NCI-H2029 (cell line): ENCODE measurements around the gene HUWE1.
"Not testable (repeated sequence)": the region's sequence is repeated elsewhere in the genome, so short reads cannot be mapped to it uniquely, and the experiment has no call there.

Experiments
- DNase-seq: peaks from one replicate; lab custom pipeline; 2025; lab: John Stamatoyannopoulos, UW

HUWE1 gene

GRCh38 chrX:53686151-53686885, at the start of gene HUWE1:
HUWE1 (minus strand) TSS chrX:53686719; CDS start chrX:53654107, 32,612 bp downstream.
- peak; percentile 30 for DNase-seq

- DNase-seq, result no peak
Observed at GRCh38 chrX:53732797-53733196, 46.3 kb upstream of the HUWE1 start.

- DNase-seq, result no peak
Observed at GRCh38 chrX:53729751-53730150, 43.2 kb upstream of the HUWE1 start.

GRCh38 chrX:53728506-53728905, 42.0 kb upstream of the HUWE1 start:
- DNase-seq, result no peak

DNA sequence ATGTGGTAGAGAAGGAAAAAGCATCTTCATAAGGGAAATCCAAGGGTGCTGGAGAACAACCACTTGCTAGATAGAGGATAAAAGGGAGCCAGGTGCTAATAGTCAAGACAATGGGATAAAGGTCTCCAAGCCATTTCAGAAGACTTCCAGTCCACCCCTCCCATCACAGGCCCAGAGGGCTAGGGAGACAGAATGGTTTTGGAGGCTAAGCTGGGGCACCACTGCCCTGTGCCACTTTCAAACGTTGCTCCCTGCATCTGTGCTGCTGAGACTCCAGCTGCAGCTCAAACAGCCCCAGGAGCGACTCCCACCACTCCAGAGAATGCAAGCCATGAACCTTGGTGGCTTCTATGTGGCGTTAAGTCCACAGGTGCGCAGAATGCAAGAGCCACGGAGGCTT, 38.4 kb upstream of the HUWE1 start:
- DNase-seq, result no peak

GRCh38 chrX:53723381-53723780, 36.9 kb upstream of the HUWE1 start:
- DNase-seq, result no peak

GRCh38 chrX:53721610-53722009, 35.1 kb upstream of the HUWE1 start:
- DNase-seq, result not testable (repeated sequence)

- DNase-seq, result not testable (repeated sequence)
Observed at GRCh38 chrX:53719666-53720065, 33.1 kb upstream of the HUWE1 start.

- no peak for DNase-seq
Observed at GRCh38 chrX:53718073-53718472, 31.6 kb upstream of the HUWE1 start.

DNA sequence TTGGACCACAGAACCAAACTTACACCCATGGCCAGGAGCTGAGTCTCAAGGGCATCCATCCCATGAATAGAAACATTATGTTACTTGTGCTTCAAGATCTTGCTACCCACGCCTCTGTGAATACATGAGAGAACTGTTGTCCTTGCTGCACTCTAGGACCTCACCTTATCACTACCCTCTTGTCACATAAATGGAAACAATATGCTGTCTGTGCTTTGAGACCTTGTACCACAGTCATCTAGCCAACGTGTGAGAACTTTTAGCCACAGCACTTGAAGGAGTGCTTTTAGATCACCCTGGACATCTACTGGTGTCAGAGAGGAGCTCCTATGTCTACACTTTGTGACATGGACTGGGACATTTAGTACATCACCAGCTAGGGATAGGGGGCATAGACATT, 30.7 kb upstream of the HUWE1 start:
- no peak for DNase-seq

- DNase-seq, result no peak
Observed at GRCh38 chrX:53716328-53717088, 30.0 kb upstream of the HUWE1 start.

- DNase-seq, result no peak
Observed at GRCh38 chrX:53715346-53715924, 28.9 kb upstream of the HUWE1 start.

DNA sequence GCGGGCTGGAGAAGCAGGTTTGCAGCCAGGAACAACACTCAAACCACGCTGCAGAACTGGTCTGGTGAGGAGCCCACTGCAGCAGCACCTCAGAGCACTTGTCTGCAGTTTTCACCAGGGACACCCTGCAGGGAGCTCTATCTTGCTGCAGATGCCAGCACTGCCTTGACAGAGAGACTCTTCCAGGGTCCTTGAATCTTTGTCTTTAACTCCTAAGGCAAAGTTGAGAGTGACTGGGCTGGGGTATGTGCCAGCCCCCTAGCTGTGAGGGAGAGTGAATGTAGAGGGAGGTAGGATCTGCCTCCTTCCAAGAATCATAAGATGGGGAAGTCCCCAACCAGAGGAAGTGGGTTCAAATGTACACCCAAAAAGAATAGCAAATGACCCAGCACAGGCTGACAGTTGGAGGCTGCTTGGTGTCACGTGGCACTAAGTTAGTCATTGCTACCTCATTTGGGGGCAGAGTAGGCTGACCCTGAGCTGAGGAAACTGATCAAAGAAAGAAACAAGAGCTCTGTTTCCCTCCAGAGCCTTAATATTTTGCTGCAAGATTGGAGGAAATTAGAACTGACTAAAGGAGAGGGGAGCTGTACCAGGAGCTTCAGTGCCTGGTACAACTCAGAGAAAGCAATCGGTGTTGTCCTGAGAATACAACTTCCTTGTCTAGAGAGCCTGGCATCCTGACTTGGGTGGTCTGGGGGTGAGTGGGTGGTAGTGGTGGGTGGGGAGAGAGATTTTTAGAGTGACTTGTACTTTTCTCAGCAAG, 28.2 kb upstream of the HUWE1 start:
- DNase-seq, result peak; percentile 21

DNA sequence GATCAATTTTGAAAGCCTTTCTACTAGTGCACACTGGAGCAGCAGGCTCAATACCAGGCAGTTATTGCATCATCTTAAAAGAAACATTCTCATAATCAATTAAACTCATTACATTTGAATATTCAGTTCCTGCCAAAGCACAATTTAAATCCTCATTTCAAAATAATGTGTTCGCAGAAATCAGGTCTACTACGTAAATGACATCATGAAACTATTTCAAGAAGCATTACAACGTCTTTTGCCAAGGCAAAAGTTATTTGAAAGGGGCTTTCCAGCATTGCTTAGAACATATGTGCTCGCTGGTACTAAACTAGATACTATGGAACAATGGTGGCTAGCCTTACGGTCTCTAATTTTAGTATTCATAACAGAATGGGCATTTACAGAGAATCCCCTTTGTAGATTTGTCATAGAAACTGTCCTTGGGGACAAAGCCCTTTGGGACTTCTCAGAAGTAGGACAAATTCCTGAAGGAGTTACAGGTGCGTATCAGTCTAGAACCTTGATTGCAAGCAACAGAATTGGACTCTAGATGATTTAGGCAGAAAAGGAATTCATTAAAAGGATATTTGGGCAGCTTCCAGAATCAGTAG, 27.6 kb upstream of the HUWE1 start:
- no peak for DNase-seq

DNA sequence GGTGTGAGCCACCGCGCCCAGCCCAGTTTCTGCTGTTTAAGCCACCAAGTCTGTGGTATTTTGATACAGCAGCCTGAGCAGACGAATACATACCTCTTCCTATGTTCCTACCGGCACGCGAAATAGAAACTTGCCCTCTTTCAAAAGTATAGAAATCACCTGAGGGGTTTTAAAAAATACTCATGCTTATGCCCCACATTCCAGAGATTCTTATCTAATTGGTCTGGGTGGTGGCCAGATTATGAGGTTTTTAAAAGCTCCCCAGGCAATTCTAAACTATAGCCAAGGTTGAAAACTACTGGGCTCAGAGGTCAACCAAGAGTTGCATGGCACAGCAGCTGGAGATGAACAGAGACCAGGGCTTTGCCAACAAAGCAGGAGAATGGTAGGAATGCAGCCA, 24.9 kb upstream of the HUWE1 start:
- no peak for DNase-seq

DNA sequence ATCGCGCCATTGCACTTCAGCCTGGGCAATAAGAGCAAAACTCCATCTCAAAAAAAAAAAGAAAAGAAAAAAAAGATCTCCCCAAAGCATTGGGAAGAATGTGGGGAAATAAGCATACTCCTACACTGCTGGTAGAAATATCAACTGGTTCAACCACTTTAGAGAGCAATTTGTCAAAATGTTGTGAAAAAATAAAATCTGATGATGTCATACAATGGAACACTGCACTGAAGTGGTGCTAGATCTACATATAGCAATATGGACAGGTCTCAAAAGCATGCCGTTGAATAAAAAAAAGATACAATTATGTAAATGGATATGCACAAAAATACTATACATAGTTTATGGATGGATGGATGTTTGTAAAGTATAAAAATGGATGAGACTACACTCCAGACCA, 18.3 kb upstream of the HUWE1 start:
- no peak for DNase-seq

- DNase-seq, result no peak
Observed at GRCh38 chrX:53704294-53704693, 17.8 kb upstream of the HUWE1 start.

DNA sequence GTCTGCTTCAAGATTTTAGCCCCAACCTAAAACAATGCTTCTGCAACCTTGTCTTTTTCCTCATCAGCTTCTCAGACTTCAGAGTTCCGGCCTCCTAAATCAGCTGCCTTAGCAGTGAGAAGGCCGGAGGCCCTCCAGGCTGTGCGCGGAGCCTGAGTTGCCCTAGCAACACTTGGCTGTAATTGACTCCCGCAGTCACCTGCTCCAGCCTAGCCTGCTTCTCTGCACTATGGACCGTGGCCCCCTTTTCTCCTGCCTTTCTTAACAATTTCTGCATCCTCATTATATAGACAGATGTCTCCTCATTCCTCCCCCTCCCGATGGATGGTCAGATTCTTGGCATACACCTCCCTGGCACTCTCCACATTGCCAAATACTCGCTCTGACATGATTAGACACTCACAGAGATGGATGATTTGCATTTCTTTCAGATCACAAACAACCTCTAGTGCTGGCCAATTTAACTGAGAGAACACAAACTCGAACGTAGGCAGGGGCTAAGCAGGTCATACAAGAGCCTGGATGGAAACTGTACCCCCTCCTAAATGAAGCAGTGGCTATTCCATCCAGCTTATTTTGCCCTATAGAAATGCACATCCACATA, 9.5 kb upstream of the HUWE1 start:
- DNase-seq, result no peak

DNA sequence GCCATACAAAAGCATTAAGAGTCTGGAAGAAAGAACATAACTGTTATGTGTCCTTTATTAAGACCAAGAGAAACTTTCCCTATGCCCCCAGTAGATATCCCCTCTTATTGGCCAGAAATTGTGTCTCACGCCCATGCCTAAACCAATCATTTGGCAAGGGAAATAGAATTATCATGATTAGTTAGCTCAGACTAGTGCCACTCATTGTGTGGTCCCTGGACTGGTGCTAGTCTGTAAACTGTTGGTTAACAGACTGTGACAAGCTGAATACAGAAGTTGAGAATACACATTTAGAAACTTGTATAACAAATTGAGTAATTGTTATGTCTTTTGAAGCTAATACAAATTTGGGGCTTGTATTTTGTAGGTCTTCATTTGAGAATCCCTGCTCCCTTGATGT, 8.1 kb upstream of the HUWE1 start:
- DNase-seq, result no peak

DNA sequence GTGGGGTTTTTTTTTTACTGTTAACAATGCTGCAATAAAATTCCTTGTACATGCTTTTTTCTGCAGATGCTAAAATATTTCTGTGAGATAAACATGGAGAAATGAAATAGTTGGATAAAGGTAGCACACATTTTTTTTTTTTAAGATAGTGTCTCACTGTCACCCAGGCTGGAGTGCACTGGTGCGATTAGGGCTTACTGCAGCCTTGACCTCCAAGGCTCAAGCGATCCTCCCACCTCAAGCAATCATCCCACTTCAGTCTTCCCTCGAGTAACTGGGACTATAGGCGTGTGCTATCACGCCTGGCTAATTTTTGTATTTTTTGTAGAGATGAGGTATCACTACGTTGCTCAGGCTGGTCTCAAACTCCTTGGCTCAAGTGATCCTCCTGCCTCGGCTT, 1.8 kb upstream of the HUWE1 start:
- no peak for DNase-seq

DNA sequence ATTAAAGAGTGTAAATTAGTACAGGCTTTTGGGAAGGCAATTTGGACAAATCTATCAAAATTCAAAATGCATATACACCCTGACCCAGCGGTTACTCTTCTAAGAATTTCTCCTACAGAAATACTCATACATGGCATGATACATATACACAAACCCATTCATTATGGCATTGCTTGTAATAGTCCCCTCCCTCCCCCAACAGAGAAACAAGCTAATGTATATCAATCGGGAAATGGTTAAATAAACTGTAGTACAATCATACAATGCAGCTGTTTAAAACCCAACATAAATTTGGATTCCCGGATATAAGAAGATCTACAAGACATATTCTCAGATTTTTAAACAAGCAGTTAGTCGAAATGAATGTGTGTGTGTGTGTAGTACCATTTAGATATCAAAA, 808 bp downstream of the HUWE1 start:
- DNase-seq, result no peak
